Lung (tissue), 12 donors: ENCODE measurements around the gene TMEM9. TPM values are rescaled to one million over a fixed set of nuclear protein-coding genes. Genes with fewer than 3 reads are reported as not detected.

Experiments used
- ATAC-seq: fragments of 200-7000 bp; cut with Tn5 transposase; one replicate; pipeline ENCODE4 v1.9.1; 2020; ENCODE audit warnings: moderate number of reproducible peaks; ENCODE audit not compliant: insufficient read depth, low FRiP score
- DNase-seq, 3 donors: peaks; one replicate each; pipeline ENCODE4 v3.0.0-alpha.2; 2013 to 2017
- H3K27ac ChIP-seq, 2 donors: one replicate each; pipeline ENCODE4 v1.5.1; 2013; ENCODE audit warnings: mild to moderate bottlenecking in 2 of 2, moderate library complexity in 2 of 2, control low read depth in 1 of 2, inconsistent platforms in 1 of 2, low read depth in 1 of 2, low read length in 1 of 2
- H3K27me3 ChIP-seq, 3 donors: one replicate each; pipeline ENCODE4 v1.5.1; 2013; ENCODE audit warnings: low read length in 2 of 3; ENCODE audit not compliant: control insufficient read depth in 3 of 3, insufficient read depth in 3 of 3
- H3K36me3 ChIP-seq, 4 donors: one replicate each; pipeline ENCODE4 v1.5.1; 2013; ENCODE audit warnings: low read length in 4 of 4, mild to moderate bottlenecking in 1 of 4, moderate library complexity in 1 of 4; ENCODE audit not compliant: control insufficient read depth in 4 of 4, insufficient read depth in 4 of 4
- H3K4me1 ChIP-seq, 5 donors: one replicate each; pipeline ENCODE4 v1.5.1; 2013; ENCODE audit warnings: low read length in 5 of 5, mild to moderate bottlenecking in 2 of 5, moderate library complexity in 1 of 5; ENCODE audit not compliant: control insufficient read depth in 5 of 5, insufficient read depth in 5 of 5
- H3K4me3 ChIP-seq: one replicate; pipeline ENCODE4 v1.5.1; 2013; ENCODE audit warnings: mild to moderate bottlenecking, control low read depth, moderate library complexity
- H3K9ac ChIP-seq, 2 donors: one replicate each; pipeline ENCODE4 v1.5.1; 2013; ENCODE audit warnings: low read length in 2 of 2, control low read depth in 1 of 2; ENCODE audit not compliant: insufficient read depth in 1 of 2
- H3K9me3 ChIP-seq, 4 donors: one replicate each; pipeline ENCODE4 v1.5.1; 2013; ENCODE audit warnings: low read length in 3 of 4, mild to moderate bottlenecking in 1 of 4, moderate library complexity in 1 of 4; ENCODE audit not compliant: control insufficient read depth in 4 of 4, insufficient read depth in 3 of 4
- WGBS, 2 donors: extraction: QIAGEN DNeasy Blood & Tissue Kit; methylation state at CpG; one replicate each; pipeline ENCODE4 v1.1.7; 2013; 5-methylcytosine and 5-hydroxymethylcytosine counted together
- polyA plus RNA-seq, 2 donors: library from polyadenylated mRNA; stranded (reverse); fragments of 200-250 nt; gene quantifications; one replicate each; pipeline ENCODE4 v1.2.1, GENCODE V29; 2013
- total RNA-seq, 2 donors: library from RNA; depleted of rRNA in 1 of 2; stranded (reverse); fragments of >200 nt in 1 of 2; gene quantifications; one replicate each; pipeline ENCODE4 v1.2.1, GENCODE V29; 2014 to 2021
- TF ChIP-seq, protein P1 (sequence below): IDR thresholded peaks from 2 replicates; pipeline ENCODE4 v1.5.1; 2012; ENCODE audit warnings: mild to moderate bottlenecking; ENCODE audit errors: control extremely low read depth, extremely low read depth
- donor health status: control.
- donor health status: control.
- donor health status: Bipolar disorder and iron deficiency.
- donor health status: healthy.
- donor health status: DM: yes; HTN: yes; CAD: no.

The TMEM9 gene
- total and polyA plus RNA-seq, 4 donors, result 64.8 to 89.7 (median 77.6) TPM

DNA sequence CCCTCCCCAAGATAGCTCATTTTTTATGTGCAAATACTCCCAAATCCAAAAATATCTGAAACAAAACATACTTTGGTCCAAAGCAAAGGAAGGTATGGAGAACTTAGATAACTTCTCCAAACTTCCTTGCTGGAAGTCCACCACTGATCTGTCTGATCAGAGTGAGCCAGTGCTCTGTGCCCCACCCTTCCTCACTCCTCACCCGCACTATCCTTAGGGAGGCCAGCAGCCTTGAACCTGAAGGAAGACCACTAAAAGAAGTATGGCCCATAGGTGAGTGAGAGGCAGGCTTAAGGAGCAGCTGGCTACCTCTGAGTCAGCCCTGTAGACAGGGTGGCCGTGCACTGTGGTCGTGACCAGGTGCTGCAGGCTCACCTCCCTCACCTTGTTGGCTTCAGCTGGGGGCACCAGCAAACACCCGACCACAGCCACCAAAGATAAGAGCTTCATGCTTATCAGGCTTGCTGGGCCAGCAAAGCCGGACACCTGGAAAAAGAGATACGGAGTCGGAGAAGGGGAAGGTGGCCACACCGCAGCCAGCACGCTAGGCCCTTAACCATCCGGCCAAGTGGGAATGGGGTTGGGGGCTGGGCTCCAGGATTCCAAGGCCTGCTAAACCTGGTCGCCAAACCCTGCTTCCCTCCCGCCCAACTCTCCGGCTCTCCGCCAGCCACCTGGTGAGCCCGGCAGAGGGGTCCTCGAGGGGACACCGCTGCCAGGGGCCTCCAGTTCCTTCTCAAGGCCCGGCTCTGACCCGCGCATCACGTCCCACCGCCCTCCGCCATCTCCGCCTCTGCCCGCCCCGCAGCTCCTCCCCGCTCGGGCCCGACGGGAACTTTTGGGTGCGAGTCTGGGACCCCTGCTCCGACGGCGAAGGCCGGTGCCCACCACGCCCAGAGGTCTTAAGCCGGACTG is 543 bp downstream of the TMEM9 start:
- H3K9ac ChIP-seq, result peak overlapping the region; percentile 80 to 91
- H3K27me3 ChIP-seq, result no peaks in the 10 kb centered on the region
- H3K27ac ChIP-seq, result peak overlapping the region in 1 of 2 donors; percentile 40
- H3K9me3 ChIP-seq, result no peaks in the 10 kb centered on the region
- TF ChIP-seq, protein P1, sequence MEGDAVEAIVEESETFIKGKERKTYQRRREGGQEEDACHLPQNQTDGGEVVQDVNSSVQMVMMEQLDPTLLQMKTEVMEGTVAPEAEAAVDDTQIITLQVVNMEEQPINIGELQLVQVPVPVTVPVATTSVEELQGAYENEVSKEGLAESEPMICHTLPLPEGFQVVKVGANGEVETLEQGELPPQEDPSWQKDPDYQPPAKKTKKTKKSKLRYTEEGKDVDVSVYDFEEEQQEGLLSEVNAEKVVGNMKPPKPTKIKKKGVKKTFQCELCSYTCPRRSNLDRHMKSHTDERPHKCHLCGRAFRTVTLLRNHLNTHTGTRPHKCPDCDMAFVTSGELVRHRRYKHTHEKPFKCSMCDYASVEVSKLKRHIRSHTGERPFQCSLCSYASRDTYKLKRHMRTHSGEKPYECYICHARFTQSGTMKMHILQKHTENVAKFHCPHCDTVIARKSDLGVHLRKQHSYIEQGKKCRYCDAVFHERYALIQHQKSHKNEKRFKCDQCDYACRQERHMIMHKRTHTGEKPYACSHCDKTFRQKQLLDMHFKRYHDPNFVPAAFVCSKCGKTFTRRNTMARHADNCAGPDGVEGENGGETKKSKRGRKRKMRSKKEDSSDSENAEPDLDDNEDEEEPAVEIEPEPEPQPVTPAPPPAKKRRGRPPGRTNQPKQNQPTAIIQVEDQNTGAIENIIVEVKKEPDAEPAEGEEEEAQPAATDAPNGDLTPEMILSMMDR, result no peak
- H3K4me3 ChIP-seq, result peak overlapping the region; percentile 73
- H3K4me1 ChIP-seq, result peaks cover 0 to 23% (median 5%) of the 10 kb centered on the region in 5 donors
- WGBS, 2 donors, result 4% methylated on average over 36 to 37 of the region's 37 CpGs
- DNase-seq, result no peak
- H3K36me3 ChIP-seq, result peaks cover 0 to 32% (median 16%) of the 10 kb centered on the region in 4 donors
- peak; percentile 86 for ATAC-seq

DNA sequence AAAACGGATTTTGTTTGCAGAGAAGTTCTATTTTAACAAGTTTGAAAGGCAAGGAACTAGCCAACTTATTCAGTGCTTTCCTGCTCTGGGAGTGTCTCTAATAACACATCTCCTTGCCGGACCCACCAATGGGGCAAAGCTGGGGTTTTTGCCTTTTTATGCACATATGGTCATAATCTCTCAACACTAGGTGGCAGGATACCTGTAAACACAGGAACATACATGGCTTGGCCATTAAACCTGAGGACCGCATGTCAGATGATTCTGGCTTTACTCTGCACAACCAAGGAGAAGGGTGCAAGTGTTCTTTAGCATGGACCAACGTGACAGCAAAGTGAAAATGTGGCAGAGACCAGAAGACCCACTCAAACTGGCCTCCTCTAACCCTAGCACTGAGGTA is 4.9 kb downstream of the TMEM9 start:
- no peak overlapping the region for H3K9ac ChIP-seq
- WGBS, 2 donors, result 75 to 84% methylated on average over 4 of the region's 4 CpGs
- no peak overlapping the region for H3K27ac ChIP-seq
- peak in 2 of 3 donors; percentile 10 to 39 for DNase-seq
- TF ChIP-seq, protein P1, result no peak
- ATAC-seq, result no peak
- H3K4me3 ChIP-seq, result no peak overlapping the region
- H3K27me3 ChIP-seq, result no peaks in the 10 kb centered on the region
- peaks cover 0 to 17% (median 5%) of the 10 kb centered on the region in 5 donors for H3K4me1 ChIP-seq
- H3K9me3 ChIP-seq, result no peaks in the 10 kb centered on the region
- H3K36me3 ChIP-seq, result peaks cover 2 to 48% (median 36%) of the 10 kb centered on the region in 4 donors

DNA sequence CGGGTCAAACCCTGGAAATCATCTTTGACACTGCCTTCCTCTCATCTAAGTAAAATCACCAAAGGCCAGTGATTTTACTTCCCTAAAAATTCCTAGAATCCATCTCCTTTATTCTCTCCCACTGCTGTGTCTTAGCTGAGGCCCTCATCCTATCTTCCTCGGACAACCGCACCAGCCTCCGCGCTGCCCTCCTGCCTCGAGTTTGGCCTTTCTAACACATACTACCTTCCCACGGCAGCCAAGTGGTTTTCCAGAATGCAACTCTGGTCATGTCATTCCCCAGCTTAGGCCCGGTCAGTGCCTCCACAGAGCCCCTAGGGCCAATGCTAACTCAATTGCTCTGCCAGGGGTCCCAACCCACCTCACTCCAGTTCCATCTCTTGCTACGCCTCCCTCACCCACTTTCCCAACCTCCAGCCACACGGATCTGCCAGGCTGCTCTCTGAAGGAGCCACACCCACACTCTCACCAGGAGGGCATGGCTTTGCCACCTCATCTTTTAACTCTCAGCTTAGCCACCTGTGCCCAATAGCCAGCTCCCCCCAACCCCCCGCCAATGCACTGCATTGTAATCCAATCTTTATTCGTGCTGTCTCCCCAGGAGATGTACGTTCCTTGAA is 6.8 kb downstream of the TMEM9 start:
- Histone ChIP-seq H3K4me3 (no peak overlapping the region), H3K27me3 (no peaks in the 10 kb centered on the region), H3K9ac (no peak overlapping the region), H3K36me3 (peaks cover 2 to 56% (median 46%) of the 10 kb centered on the region in 4 donors), H3K4me1 (peaks cover 0 to 4% (median 0%) of the 10 kb centered on the region in 5 donors), H3K27ac (no peak overlapping the region), H3K9me3 (no peaks in the 10 kb centered on the region)
- TF ChIP-seq, protein P1, result no peak
- DNase-seq (no peak), ATAC-seq (no peak)
- 85 to 90% methylated on average over 12 to 13 of the region's 13 CpGs for WGBS, 2 donors
